Measurements from ENCODE around the gene ALOX15B. TPM values are rescaled to one million over a fixed set of nuclear protein-coding genes. Genes with fewer than 3 reads are reported as not detected.
A peak's percentile ranks its signal among the peaks of the same experiment; 100 is the strongest.

ALOX15B gene
- total RNA-seq, 1 donor from 2014 or later, result not detected

- H3K27me3 Mint-ChIP-seq (ENCODE audit: low read depth, unreplicated experiment), result peaks cover 10% of the 10 kb centered on the region
Observed at GRCh38 chr17:7995724-7996123, 43.1 kb upstream of the ALOX15B start.

GRCh38 chr17:7997186-7997585 is 41.7 kb upstream of the ALOX15B start:
- H3K9ac ChIP-seq (ENCODE audit: low read length), result no peak overlapping the region

More at GRCh38 chr17:7995724-7996123, 43.1 kb upstream of the ALOX15B start:
- no peak overlapping the region for H3K27ac Mint-ChIP-seq (ENCODE audit: unreplicated experiment)
- TF ChIP-seq CTCF (IDR thresholded peaks at IDR 0.05; ENCODE audit: insufficient read depth, low read depth, low read length) (no peak), EZH2 (IDR thresholded peaks at IDR 0.05; ENCODE audit: insufficient read depth, low read length) (no peak)
- Histone ChIP-seq H3K4me3 (ENCODE audit: insufficient read depth, low read depth, low read length) (no peak overlapping the region), H2AFZ (ENCODE audit: low read depth, low read length) (no peak overlapping the region), H3K27me3 (ENCODE audit: insufficient read depth, low read length) (peaks cover 12% of the 10 kb centered on the region), H3K27ac (ENCODE audit: low read depth, low read length) (no peak overlapping the region), H3K4me2 (ENCODE audit: low read length) (no peak overlapping the region), H3K4me1 (ENCODE audit: insufficient read depth, low read length) (no peaks in the 10 kb centered on the region), H3K36me3 (ENCODE audit: insufficient read depth, low read length) (no peaks in the 10 kb centered on the region), H3K79me2 (ENCODE audit: insufficient read depth, low read length) (no peaks in the 10 kb centered on the region), H3K9me3 (ENCODE audit: insufficient read depth, low read depth, low read length) (no peaks in the 10 kb centered on the region), H4K20me1 (ENCODE audit: insufficient read depth, low read length) (no peaks in the 10 kb centered on the region), H3K9ac (ENCODE audit: low read length) (no peak overlapping the region)
- no peak for FAIRE-seq
- H3K4me3 Mint-ChIP-seq (ENCODE audit: unreplicated experiment), result no peak overlapping the region
- DNase-seq (ENCODE audit: low read depth), result no peak
- no peaks in the 10 kb centered on the region for H3K4me1 Mint-ChIP-seq (ENCODE audit: low read depth, unreplicated experiment)
- no peaks in the 10 kb centered on the region for H3K36me3 Mint-ChIP-seq (ENCODE audit: low read depth, unreplicated experiment)
- H3K9me3 Mint-ChIP-seq (ENCODE audit: unreplicated experiment), result peaks cover 1% of the 10 kb centered on the region

More at GRCh38 chr17:7997186-7997585, 41.7 kb upstream of the ALOX15B start:
- no peaks in the 10 kb centered on the region for H3K4me1 ChIP-seq (ENCODE audit: insufficient read depth, low read length)
- H3K79me2 ChIP-seq (ENCODE audit: insufficient read depth, low read length), result no peaks in the 10 kb centered on the region
- H4K20me1 ChIP-seq (ENCODE audit: insufficient read depth, low read length), result no peaks in the 10 kb centered on the region
- TF ChIP-seq EZH2 (IDR thresholded peaks at IDR 0.05; ENCODE audit: insufficient read depth, low read length), result no peak
- TF ChIP-seq CTCF (IDR thresholded peaks at IDR 0.05; ENCODE audit: insufficient read depth, low read depth, low read length), result peak; percentile 41
- H3K36me3 ChIP-seq (ENCODE audit: insufficient read depth, low read length), result no peaks in the 10 kb centered on the region
- Mint-ChIP-seq H3K4me1 (ENCODE audit: low read depth, unreplicated experiment) (no peaks in the 10 kb centered on the region), H3K4me3 (ENCODE audit: unreplicated experiment) (no peak overlapping the region), H3K9me3 (ENCODE audit: unreplicated experiment) (peaks cover 5% of the 10 kb centered on the region), H3K27me3 (ENCODE audit: low read depth, unreplicated experiment) (peaks cover 20% of the 10 kb centered on the region), H3K27ac (ENCODE audit: unreplicated experiment) (no peak overlapping the region), H3K36me3 (ENCODE audit: low read depth, unreplicated experiment) (no peaks in the 10 kb centered on the region)
- H3K4me2 ChIP-seq (ENCODE audit: low read length), result no peak overlapping the region
- no peak overlapping the region for H3K4me3 ChIP-seq (ENCODE audit: insufficient read depth, low read depth, low read length)
- H2AFZ ChIP-seq (ENCODE audit: low read depth, low read length), result no peak overlapping the region
- DNase-seq (ENCODE audit: low read depth) (no peak), FAIRE-seq (no peak)
- no peak overlapping the region for H3K27ac ChIP-seq (ENCODE audit: low read depth, low read length)
- no peaks in the 10 kb centered on the region for H3K9me3 ChIP-seq (ENCODE audit: insufficient read depth, low read depth, low read length)
- H3K27me3 ChIP-seq (ENCODE audit: insufficient read depth, low read length), result peaks cover 24% of the 10 kb centered on the region

Data from astrocyte (in vitro differentiated cells and primary cell).